GM12878 (cell line): Measurements from ENCODE around the gene CLASP1. TPM values are rescaled to one million over a fixed set of nuclear protein-coding genes. Genes with fewer than 3 reads are reported as not detected.

Experiments used
- ATAC-seq: fragments of 200-7000 bp; cut with Tn5 transposase; 3 replicates; pipeline ENCODE4 v1.9.1; 2020; ENCODE audit warnings: mild to moderate bottlenecking, moderate library complexity
- BruUV-seq: library from RNA; stranded (reverse); fragments of 400-500 nt; replicated peaks from 2 replicates; lab custom pipeline; 2021; lab: Mats Ljungman, UMichigan
- CTCF ChIA-PET: fragments of 300-600 bp; sonication (Branson Sonifier 250); formaldehyde crosslinking; extraction: SDS; loops from one replicate; lab custom pipeline; 2021; ENCODE audit warnings: inconsistent platforms; lab: Yijun Ruan, JAX
- POLR2A ChIA-PET: fragments of 350-600 bp; formaldehyde crosslinking; extraction: SDS; loops from one replicate; lab custom pipeline; 2021; ENCODE audit warnings: inconsistent platforms; lab: Charles Lee
- RAD21 ChIA-PET: fragments of 300-600 bp; sonication (Branson Sonifier 250); formaldehyde crosslinking; loops from one replicate; lab custom pipeline; 2023; ENCODE audit warnings: antibody characterized with exemption; ENCODE audit not compliant: unreplicated experiment; lab: Charles Lee
- SMC1A ChIA-PET: fragments of 300-600 bp; sonication (Branson Sonifier 250); formaldehyde crosslinking; loops from one replicate; lab custom pipeline; 2023; ENCODE audit not compliant: unreplicated experiment, uncharacterized antibody; lab: Charles Lee
- DNase-seq: peaks from one replicate; pipeline ENCODE4 v3.0.0-alpha.2; 2011; ENCODE audit warnings: low read depth, low spot score
- FAIRE-seq: peaks from 3 replicates; lab custom pipeline; 2011; peaks lifted over from hg19 to GRCh38; lab: Jason Lieb, UNC
- H2AFZ ChIP-seq: 2 replicates; pipeline ENCODE4 v1.6.0; 2011; ENCODE audit warnings: low read depth, low read length, control low read depth; ENCODE audit not compliant: control insufficient read depth
- H3K27ac ChIP-seq: 2 replicates; pipeline ENCODE4 v1.5.1; 2011; ENCODE audit warnings: control low read depth; ENCODE audit not compliant: control insufficient read depth, insufficient read depth
- H3K27me3 ChIP-seq, 2 experiments: replicated peaks in 1 of 2; 2 replicates each; pipeline versions ENCODE4 v1.6.0 to v1.6.1; 2011; ENCODE audit warnings: low read length in 1 of 2; ENCODE audit not compliant: control insufficient read depth in 2 of 2, insufficient read depth in 2 of 2
- H3K36me3 ChIP-seq, 2 experiments: 2 replicates each; pipeline ENCODE4 v1.5.1; 2011; ENCODE audit warnings: low read length in 1 of 2; ENCODE audit not compliant: control insufficient read depth in 2 of 2, insufficient read depth in 2 of 2
- H3K4me1 ChIP-seq: 2 replicates; pipeline ENCODE4 v1.6.1; 2011; ENCODE audit warnings: mild to moderate bottlenecking, low read length, moderate library complexity, mixed read lengths; ENCODE audit not compliant: control insufficient read depth, insufficient read depth
- H3K4me2 ChIP-seq: 2 replicates; pipeline ENCODE4 v1.6.0; 2011; ENCODE audit warnings: control low read depth; ENCODE audit not compliant: control insufficient read depth, insufficient read depth
- H3K4me3 ChIP-seq: fragments of 200-600 bp; sonication (generic); 2 replicates; pipeline ENCODE4 v1.5.1; 2016
- H3K79me2 ChIP-seq: 2 replicates; pipeline ENCODE4 v1.6.0; 2011; ENCODE audit warnings: low read length; ENCODE audit not compliant: control insufficient read depth, insufficient read depth
- H3K9ac ChIP-seq: 2 replicates; pipeline ENCODE4 v1.8.0; 2011; ENCODE audit warnings: low read length, control low read depth, mixed read lengths; ENCODE audit not compliant: control insufficient read depth, insufficient read depth
- H3K9me3 ChIP-seq: replicated peaks from 3 replicates; pipeline ENCODE4 v1.5.1; 2011; ENCODE audit warnings: mild to moderate bottlenecking, low read length; ENCODE audit not compliant: control insufficient read depth, insufficient read depth
- H4K20me1 ChIP-seq: 2 replicates; pipeline ENCODE4 v1.6.0; 2011; ENCODE audit not compliant: control insufficient read depth, insufficient read depth
- CREB1 ChIP-seq: IDR thresholded peaks from 2 replicates; pipeline ENCODE4 v1.6.1; 2012; ENCODE audit warnings: low read depth, mild to moderate bottlenecking, inconsistent platforms
- CTCF ChIP-seq, 3 experiments: IDR thresholded peaks in 2 of 3; conservative IDR thresholded peaks in 1 of 3; 2 replicates each; pipeline ENCODE4 v1.5.1; 2011; ENCODE audit warnings: low read depth in 3 of 3, low read length in 3 of 3, mild to moderate bottlenecking in 3 of 3, control low read depth in 2 of 3, moderate library complexity in 2 of 3, inconsistent platforms in 1 of 3, mixed read lengths in 1 of 3; ENCODE audit not compliant: control insufficient read depth in 2 of 3, insufficient read depth in 1 of 3; ENCODE audit errors: extremely low read depth in 1 of 3
- IRF4 ChIP-seq: IDR thresholded peaks from 2 replicates; pipeline ENCODE4 v1.6.1; 2011; ENCODE audit warnings: low read depth, low read length
- NKRF ChIP-seq: fragments of 450-650 bp; conservative IDR thresholded peaks from 2 replicates; pipeline ENCODE4 v1.6.1; 2017; ENCODE audit warnings: mild to moderate bottlenecking, moderate library complexity
- NR2C2 ChIP-seq: IDR thresholded peaks from 2 replicates; pipeline ENCODE4 v1.6.1; 2011; ENCODE audit warnings: borderline replicate concordance, low read depth; ENCODE audit not compliant: control insufficient read depth, insufficient read length
- RUNX3 ChIP-seq: IDR thresholded peaks from 2 replicates; pipeline ENCODE4 v1.6.1; 2012; ENCODE audit warnings: low read length, inconsistent platforms
- SREBF1 ChIP-seq: IDR thresholded peaks from 2 replicates; pipeline ENCODE4 v1.6.1; 2012; ENCODE audit warnings: mild to moderate bottlenecking, low read length
- ZBTB11 ChIP-seq: fragments of 450-650 bp; formaldehyde crosslinking; IDR thresholded peaks from 2 replicates; pipeline ENCODE4 v1.5.0; 2022; ENCODE audit warnings: mild to moderate bottlenecking, missing genetic modification characterization
- ZNF217 ChIP-seq: fragments of 450-650 bp; IDR thresholded peaks from 2 replicates; pipeline ENCODE4 v1.6.1; 2017; ENCODE audit warnings: antibody characterized with exemption, mild to moderate bottlenecking
- ZNF384 ChIP-seq: IDR thresholded peaks from 2 replicates; pipeline ENCODE4 v1.6.1; 2012; ENCODE audit warnings: low read depth, mild to moderate bottlenecking, low read length, improper control_type of control experiment, borderline replicate concordance
- WGBS: methylation state at CpG from one replicate; pipeline ENCODE4 v1.1.6; 2016; ENCODE audit warnings: low lambda C conversion rate; ENCODE audit not compliant: insufficient replicate concordance, insufficient coverage; ENCODE audit errors: missing lambda C conversion rate; 5-methylcytosine and 5-hydroxymethylcytosine counted together
- in situ Hi-C: fragments of 300-500 bp; cut with MboI; formaldehyde crosslinking; loops from 9 replicates; pipeline ENCODE4 v1.14.3; 2018; ENCODE audit warnings: mixed read lengths
- intact Hi-C: fragments of 100-400 bp; cut with micrococcal nuclease; formaldehyde crosslinking; loops from one replicate; pipeline ENCODE4 v1.14.2; 2022; ENCODE audit not compliant: unreplicated experiment
- polyA plus RNA-seq, 11 experiments: library from polyadenylated mRNA; depleted of rRNA in 4 of 11; unstranded in 6 of 11; stranded (reverse) in 5 of 11; fragments of >200 nt; fragmentation: Nextera tagmentation in 4 of 11; fragmentation: Illumina TruSeq in 1 of 11; extraction: Ambion mirVana in 4 of 11; extraction: Trizol in 1 of 11; gene quantifications; 1 replicate in 1 of 11; 2 replicates in 10 of 11; pipeline versions ENCODE4 v1.2.1 to v1.2.3, GENCODE V29; 2011 to 2016; ENCODE audit warnings: inconsistent platforms in 2 of 11, missing spikeins in 2 of 11, low read depth in 1 of 11
- total RNA-seq, 4 experiments: library from RNA; depleted of rRNA in 3 of 4; stranded (reverse); fragments of >200 nt in 3 of 4; fragmentation: Illumina TruSeq in 1 of 4; extraction: Trizol in 1 of 4; gene quantifications; 2 replicates each; pipeline versions ENCODE4 v1.2.1 to v1.2.3, GENCODE V29; 2013 to 2021

Gene CLASP1
- total and polyA plus RNA-seq, 10 of the 15 experiments (the other 5 are each of a cell fraction or from before 2014, with no cell fraction given), result 1.4 to 62.4 (median 32.9) TPM

- ATAC-seq (no peak), DNase-seq (no peak), FAIRE-seq (no peak)
- intact Hi-C loops, result no loop called here
- in situ Hi-C loops, result no loop called here
- POLR2A ChIA-PET, result no interaction called here
- H3K9ac ChIP-seq, result no peak overlapping the region
- peaks cover 0 to 3% of the 10 kb centered on the region in 2 experiments; a peak in 2 of 4 replicates for H3K36me3 ChIP-seq
- H4K20me1 ChIP-seq, result no peaks in the 10 kb centered on the region
- CTCF ChIA-PET, result no interaction called here
- no peak overlapping the region for H3K4me3 ChIP-seq
- H3K79me2 ChIP-seq, result peaks cover 33% of the 10 kb centered on the region
- no peak overlapping the region for H2AFZ ChIP-seq
- no peak overlapping the region for H3K27ac ChIP-seq
- H3K4me2 ChIP-seq, result no peak overlapping the region
- H3K9me3 ChIP-seq, result no peaks in the 10 kb centered on the region
- RAD21 ChIA-PET, result no interaction called here
- BruUV-seq, result no TSS peak
- 44% methylated on average over 1 of the region's 1 CpG for WGBS
- H3K4me1 ChIP-seq, result no peaks in the 10 kb centered on the region
- SMC1A ChIA-PET, result no interaction called here
- TF ChIP-seq ZNF217, result no peak
- TF ChIP-seq SREBF1, result no peak
- no peak for TF ChIP-seq NKRF
- no peak for TF ChIP-seq RUNX3
- H3K27me3 ChIP-seq, result no peaks in the 10 kb centered on the region
Measured at GRCh38 chr2:121577381-121577780, 71.9 kb downstream of the CLASP1 start.

- ChIA-PET CTCF (no interaction called here), SMC1A (interaction anchor here (0.5 to 3.0 kb wide), 8 partner anchors 9 to 207 kb away, joined by 3 to 12 read pairs (median 3); no protein-coding TSS in a partner anchor), POLR2A (interaction anchor here (1.1 kb wide), 2 partner anchors 9 to 23 kb away, joined by 3 read pairs; no protein-coding TSS in a partner anchor), RAD21 (interaction anchor here (1.5 kb wide), 1 partner anchor 10 kb away, joined by 3 read pairs; no protein-coding TSS in a partner anchor)
- no peak overlapping the region for H3K4me2 ChIP-seq
- in situ Hi-C loops (no loop called here), intact Hi-C loops (no loop called here)
- peaks cover 33% of the 10 kb centered on the region for H3K79me2 ChIP-seq
- no peak overlapping the region for H3K27ac ChIP-seq
- FAIRE-seq, result no peak
- no peak overlapping the region for H2AFZ ChIP-seq
- no peaks in the 10 kb centered on the region for H3K4me1 ChIP-seq
- H4K20me1 ChIP-seq, result no peaks in the 10 kb centered on the region
- no peak overlapping the region for H3K9ac ChIP-seq
- H3K4me3 ChIP-seq, result no peak overlapping the region
- WGBS, result 93% methylated on average over 1 of the region's 1 CpG
- no peaks in the 10 kb centered on the region for H3K9me3 ChIP-seq
- H3K27me3 ChIP-seq, result no peaks in the 10 kb centered on the region
- DNase-seq, result no peak
- no peak for ATAC-seq
- no TSS peak for BruUV-seq
- peaks cover 0 to 3% of the 10 kb centered on the region in 2 experiments; a peak in 2 of 4 replicates for H3K36me3 ChIP-seq
- TF ChIP-seq IRF4, result no peak
- TF ChIP-seq CTCF (IDR thresholded peaks at IDR 0.05 in 2 of 3, conservative IDR thresholded peaks at IDR 0.05 in 1 of 3; ENCODE audit: control insufficient read depth in 2 of 3, extremely low read depth in 1 of 3, insufficient read depth in 1 of 3, low read depth in 3 of 3, low read length in 3 of 3), result no peak
- no peak for TF ChIP-seq ZNF384
- TF ChIP-seq NR2C2, result no peak
- TF ChIP-seq CREB1, result no peak
- no peak for TF ChIP-seq ZBTB11 (CRISPR knock-in tag)
Measured at GRCh38 chr2:121576263-121576662, 73.0 kb downstream of the CLASP1 start.
